Lower leg skin (tissue), 4 donors: ENCODE data around the gene MYH2. TPM values are rescaled to one million over a fixed set of nuclear protein-coding genes. Genes with fewer than 3 reads are reported as not detected.
"Not testable (repeated sequence)": the region's sequence is repeated elsewhere in the genome, so short reads cannot be mapped to it uniquely, and the experiment has no call there.

Source experiments
- DNase-seq, 2 donors: peaks; one replicate each; pipeline ENCODE4 v3.0.0-alpha.2; 2019; ENCODE audit warnings: low spot score in 2 of 2
- H3K4me3 ChIP-seq: fragments of 200-600 bp; sonication (generic); 2 replicates; pipeline ENCODE4 v1.5.1; 2017; ENCODE audit warnings: mild to moderate bottlenecking, low read depth; ENCODE audit not compliant: poor library complexity, severe bottlenecking
- POLR2A ChIP-seq, 2 donors: fragments of 450-650 bp; IDR thresholded peaks; one replicate each; pipeline ENCODE4 v1.6.1; 2016 to 2017; ENCODE audit warnings: antibody characterized with exemption in 2 of 2, mild to moderate bottlenecking in 1 of 2, moderate library complexity in 1 of 2
- WGBS, 2 donors: methylation state at CpG; one replicate each; pipeline ENCODE4 v1.1.5; 2018; 5-methylcytosine and 5-hydroxymethylcytosine counted together
- intact Hi-C: fragments of 100-400 bp; cut with DNase I; formaldehyde crosslinking; loops from one replicate; pipeline ENCODE4 v1.15.0; 2023; ENCODE audit warnings: low total_unique reads
- total RNA-seq, 4 donors: library from RNA; depleted of rRNA; stranded (reverse); fragments of >200 nt; gene quantifications; one replicate each; pipeline ENCODE4 v1.1.0, GENCODE V29; 2016
- TF ChIP-seq, protein P1 (sequence below), 3 donors: fragments of 450-650 bp; IDR thresholded peaks; one replicate each; pipeline ENCODE4 v1.5.1; 2016; ENCODE audit warnings: antibody characterized with exemption in 3 of 3, mild to moderate bottlenecking in 3 of 3, moderate library complexity in 2 of 3

Gene MYH2
- total RNA-seq, 4 donors from 2014 or later = 0.37 to 1.8 TPM; not detected in 2

DNA sequence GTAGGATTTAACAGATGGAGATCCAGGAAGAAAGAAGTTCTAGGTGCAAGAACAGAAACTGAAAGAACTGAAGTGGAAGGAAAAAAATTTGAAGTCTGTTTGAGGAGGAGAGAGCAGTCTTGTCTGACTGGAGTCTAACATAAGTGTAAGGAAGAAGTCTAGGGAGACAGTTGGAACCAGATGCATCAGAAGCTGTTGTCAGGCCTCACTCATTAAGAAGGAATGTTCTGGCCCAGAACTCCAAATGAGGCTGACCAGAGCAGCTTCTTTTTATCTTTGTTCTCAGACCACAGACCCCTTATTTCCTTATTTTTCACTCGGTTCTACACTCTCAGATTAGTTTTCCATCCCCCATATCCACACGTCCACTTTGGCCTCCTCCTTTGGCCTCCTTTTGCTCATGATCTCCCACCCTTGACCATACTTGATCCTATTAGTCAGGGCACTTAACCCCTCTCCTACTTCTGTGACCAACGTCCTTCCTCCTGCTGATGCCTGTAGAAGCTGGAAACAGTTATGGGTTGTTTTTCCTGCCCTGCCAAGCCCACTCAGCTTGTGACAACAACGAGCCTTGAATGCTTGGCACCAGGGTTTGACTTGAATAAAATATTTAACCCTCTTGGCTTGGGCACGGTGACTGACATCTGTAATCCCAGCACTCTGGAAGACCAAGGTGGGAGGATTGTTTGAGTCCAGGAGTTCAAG, 7.0 kb upstream of the MYH2 start:
- TF ChIP-seq, protein P1, sequence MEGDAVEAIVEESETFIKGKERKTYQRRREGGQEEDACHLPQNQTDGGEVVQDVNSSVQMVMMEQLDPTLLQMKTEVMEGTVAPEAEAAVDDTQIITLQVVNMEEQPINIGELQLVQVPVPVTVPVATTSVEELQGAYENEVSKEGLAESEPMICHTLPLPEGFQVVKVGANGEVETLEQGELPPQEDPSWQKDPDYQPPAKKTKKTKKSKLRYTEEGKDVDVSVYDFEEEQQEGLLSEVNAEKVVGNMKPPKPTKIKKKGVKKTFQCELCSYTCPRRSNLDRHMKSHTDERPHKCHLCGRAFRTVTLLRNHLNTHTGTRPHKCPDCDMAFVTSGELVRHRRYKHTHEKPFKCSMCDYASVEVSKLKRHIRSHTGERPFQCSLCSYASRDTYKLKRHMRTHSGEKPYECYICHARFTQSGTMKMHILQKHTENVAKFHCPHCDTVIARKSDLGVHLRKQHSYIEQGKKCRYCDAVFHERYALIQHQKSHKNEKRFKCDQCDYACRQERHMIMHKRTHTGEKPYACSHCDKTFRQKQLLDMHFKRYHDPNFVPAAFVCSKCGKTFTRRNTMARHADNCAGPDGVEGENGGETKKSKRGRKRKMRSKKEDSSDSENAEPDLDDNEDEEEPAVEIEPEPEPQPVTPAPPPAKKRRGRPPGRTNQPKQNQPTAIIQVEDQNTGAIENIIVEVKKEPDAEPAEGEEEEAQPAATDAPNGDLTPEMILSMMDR (IDR thresholded peaks at IDR 0.05) = no peak
- no peak for TF ChIP-seq POLR2A (IDR thresholded peaks at IDR 0.05)
- WGBS, 2 donors = 39 to 46% methylated on average over 5 of the region's 5 CpGs
- intact Hi-C loops = no loop called here
- no peak for DNase-seq
- H3K4me3 ChIP-seq = no peak overlapping the region

DNA sequence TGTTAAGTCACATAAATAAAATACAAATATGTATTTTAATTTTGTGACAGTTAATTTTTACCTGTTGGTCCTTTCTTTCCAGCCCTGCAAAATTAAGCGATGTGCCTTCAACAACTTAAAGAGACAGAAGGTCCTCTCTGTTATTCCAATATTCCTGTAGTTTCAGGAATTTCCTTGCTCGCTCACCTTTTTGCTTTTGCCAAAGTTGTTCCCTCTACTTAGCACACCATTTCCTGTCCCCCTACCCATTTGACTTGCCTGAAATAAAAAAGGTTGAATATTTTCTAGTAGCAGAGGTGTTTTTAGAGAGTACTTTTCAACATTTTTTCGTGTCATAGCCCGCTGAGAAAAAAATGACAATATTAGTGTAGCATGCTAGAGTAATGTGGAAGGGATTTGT, 556 bp upstream of the MYH2 start:
- no peak for DNase-seq

DNA sequence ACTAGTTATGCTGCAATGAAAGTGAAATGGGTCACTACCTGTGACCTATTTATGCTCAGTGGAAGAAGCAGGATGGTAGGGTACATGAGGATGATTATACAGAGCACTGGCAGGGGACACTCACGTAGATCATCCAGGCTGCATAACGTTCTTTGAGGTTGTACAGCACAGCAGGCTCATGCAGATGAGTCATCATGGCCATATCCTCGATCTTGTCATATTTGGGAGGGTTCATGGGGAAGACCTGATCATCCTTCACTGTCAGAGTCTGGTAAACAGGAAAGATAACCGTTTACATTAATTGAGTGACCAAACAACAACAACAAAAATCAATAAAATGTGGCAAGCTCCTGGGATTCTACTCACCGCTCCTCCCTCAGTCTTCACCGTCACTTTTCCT, 2.1 kb downstream of the MYH2 start:
- intact Hi-C loops = no loop called here
- no peak overlapping the region for H3K4me3 ChIP-seq
- WGBS, 2 donors = 75 to 86% methylated on average over 6 of the region's 6 CpGs
- DNase-seq = no peak
- TF ChIP-seq POLR2A (IDR thresholded peaks at IDR 0.05) = no peak
- TF ChIP-seq, protein P1 (IDR thresholded peaks at IDR 0.05) = no peak

More for the DNA sequence above, 556 bp upstream of the MYH2 start:
- H3K4me3 ChIP-seq = no peak overlapping the region
- TF ChIP-seq, protein P1 (IDR thresholded peaks at IDR 0.05) = no peak
- intact Hi-C loops = no loop called here
- 78 to 80% methylated on average over 4 of the region's 4 CpGs for WGBS, 2 donors

DNA sequence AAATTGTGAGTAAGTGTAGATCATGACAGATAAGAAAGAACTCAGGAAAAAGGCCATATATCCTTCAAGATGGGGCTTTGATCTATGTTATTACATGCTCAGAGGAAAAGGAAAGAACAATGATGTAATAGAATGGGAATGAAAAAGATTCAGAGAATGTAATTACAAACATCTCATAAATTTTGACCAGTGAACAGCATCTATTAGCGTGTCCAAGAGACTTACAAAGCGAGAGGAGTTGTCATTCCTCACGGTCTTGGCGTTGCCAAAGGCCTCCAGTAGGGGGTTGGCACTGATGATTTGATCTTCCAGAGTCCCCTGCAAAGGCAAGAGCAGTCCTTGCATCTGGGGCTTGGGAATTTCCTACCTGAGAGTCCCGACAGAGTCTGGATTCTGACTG, 6.0 kb downstream of the MYH2 start:
- H3K4me3 ChIP-seq, intact Hi-C loops, DNase-seq: not testable (repeated sequence)
- 21 to 26% methylated on average over 5 of the region's 5 CpGs for WGBS, 2 donors

DNA sequence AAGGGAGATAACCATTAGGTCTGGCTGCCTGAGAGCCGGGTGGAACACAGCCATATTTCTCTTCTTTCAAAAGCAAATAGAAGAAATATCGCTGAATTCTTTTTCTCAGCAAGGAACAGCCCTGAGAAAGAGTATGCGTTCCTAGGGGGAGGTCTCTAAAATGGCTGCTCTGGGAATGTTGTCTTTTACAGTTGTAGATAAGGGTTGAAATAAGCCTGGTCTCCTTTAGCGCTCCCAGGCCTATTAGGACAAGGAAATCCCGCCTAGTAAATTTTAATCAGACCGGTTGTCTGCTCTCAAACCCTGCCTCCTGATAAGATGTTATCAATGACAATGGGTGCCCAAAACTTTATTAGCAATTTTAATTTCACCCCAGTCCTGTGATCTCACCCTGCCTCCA, 8.3 kb downstream of the MYH2 start:
- intact Hi-C loops, DNase-seq, H3K4me3 ChIP-seq: not testable (repeated sequence)
- whole genome bisulfite sequencing, 2 donors = 94 to 96% methylated on average over 6 of the region's 6 CpGs

DNA sequence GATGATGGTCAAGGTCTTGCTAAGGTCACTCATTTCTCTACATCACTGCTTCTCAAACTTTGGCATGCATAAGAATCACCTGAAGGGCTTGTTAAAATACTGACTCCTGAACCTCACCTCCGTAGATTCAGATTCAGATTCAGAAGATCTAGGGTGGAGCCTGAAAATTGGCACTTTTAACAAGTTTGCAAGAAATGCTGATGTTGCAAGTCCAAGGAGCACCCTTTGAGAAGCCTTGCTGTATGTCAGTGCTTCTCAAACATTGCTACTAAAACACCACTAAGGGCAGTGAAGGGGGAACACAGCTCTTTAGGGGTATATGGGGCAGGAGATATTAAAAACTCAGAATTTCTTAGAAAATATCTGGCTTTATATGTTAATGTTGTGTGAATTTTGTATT, 17.4 kb downstream of the MYH2 start:
- 38 to 58% methylated on average over 1 of the region's 1 CpG for WGBS, 2 donors
- TF ChIP-seq, protein P1 (IDR thresholded peaks at IDR 0.05) = no peak
- no peak for TF ChIP-seq POLR2A (IDR thresholded peaks at IDR 0.05)
- intact Hi-C loops = no loop called here
- H3K4me3 ChIP-seq = no peak overlapping the region
- no peak for DNase-seq

DNA sequence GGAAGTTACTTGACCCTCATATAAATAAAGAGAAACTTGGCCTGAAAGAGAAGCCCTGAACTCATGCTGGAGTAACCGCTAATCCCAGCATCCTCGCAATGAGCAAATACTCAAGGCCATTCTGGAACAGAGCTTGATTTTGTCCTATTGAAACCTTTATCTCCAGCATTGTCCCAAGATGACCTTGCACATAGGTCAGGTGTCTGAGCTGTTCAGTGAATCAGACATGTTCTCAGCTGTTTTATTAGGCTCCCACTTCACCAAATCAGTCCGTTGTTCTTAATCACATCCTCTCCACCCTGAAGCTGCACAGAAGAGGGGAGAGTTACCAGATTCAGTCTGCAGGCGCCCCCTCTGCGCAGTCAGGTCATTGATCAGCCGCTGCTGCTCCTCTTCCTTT, 22.0 kb downstream of the MYH2 start:
- intact Hi-C loops = no loop called here
- DNase-seq = no peak
- no peak for TF ChIP-seq POLR2A (IDR thresholded peaks at IDR 0.05)
- TF ChIP-seq, protein P1 (IDR thresholded peaks at IDR 0.05) = no peak

More for the DNA sequence above, 22.0 kb downstream of the MYH2 start:
- WGBS, 2 donors = 89% methylated on average over 6 of the region's 6 CpGs
- H3K4me3 ChIP-seq = no peak overlapping the region
